Mammary epithelial cell (primary cell): ENCODE results near the gene COMMD6.

Experiments used
- EZH2 ChIP-seq: IDR thresholded peaks from 2 replicates; pipeline ENCODE4 v1.6.1; 2012; ENCODE audit warnings: low read length, inconsistent platforms, borderline replicate concordance
- TF ChIP-seq, protein P1 (sequence below), 2 donors: IDR thresholded peaks in 1 of 2; conservative IDR thresholded peaks in 1 of 2; 2 replicates each; pipeline ENCODE4 v1.5.1; 2011 to 2012; ENCODE audit warnings: inconsistent platforms in 2 of 2, low read length in 2 of 2, mild to moderate bottlenecking in 2 of 2, control low read depth in 1 of 2, low read depth in 1 of 2; ENCODE audit not compliant: insufficient read depth in 1 of 2; ENCODE audit errors: extremely low read depth in 1 of 2

DNA sequence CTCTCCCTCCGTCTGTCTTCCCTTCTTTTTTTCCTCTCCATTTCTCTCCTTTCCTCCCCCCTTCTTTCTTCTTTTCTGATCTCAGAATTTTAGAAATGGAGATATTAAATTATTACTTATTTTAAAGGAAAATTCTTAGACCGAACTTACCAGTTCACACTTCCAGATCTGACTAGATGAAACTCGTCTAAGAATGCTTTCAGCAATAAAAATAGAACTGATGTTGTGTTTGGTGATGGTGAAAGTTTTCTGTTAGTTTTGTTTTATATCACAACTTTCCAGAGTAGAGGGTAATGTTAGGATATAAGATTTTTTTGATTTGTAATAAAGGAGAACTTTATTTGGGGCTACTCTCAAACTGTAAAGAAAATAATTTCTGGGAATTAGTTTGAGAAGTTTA lies 41.9 kb upstream of the COMMD6 start:
- TF ChIP-seq, protein P1, sequence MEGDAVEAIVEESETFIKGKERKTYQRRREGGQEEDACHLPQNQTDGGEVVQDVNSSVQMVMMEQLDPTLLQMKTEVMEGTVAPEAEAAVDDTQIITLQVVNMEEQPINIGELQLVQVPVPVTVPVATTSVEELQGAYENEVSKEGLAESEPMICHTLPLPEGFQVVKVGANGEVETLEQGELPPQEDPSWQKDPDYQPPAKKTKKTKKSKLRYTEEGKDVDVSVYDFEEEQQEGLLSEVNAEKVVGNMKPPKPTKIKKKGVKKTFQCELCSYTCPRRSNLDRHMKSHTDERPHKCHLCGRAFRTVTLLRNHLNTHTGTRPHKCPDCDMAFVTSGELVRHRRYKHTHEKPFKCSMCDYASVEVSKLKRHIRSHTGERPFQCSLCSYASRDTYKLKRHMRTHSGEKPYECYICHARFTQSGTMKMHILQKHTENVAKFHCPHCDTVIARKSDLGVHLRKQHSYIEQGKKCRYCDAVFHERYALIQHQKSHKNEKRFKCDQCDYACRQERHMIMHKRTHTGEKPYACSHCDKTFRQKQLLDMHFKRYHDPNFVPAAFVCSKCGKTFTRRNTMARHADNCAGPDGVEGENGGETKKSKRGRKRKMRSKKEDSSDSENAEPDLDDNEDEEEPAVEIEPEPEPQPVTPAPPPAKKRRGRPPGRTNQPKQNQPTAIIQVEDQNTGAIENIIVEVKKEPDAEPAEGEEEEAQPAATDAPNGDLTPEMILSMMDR (conservative IDR thresholded peaks at IDR 0.05 in 1 of 2, IDR thresholded peaks at IDR 0.05 in 1 of 2; ENCODE audit: extremely low read depth in 1 of 2, insufficient read depth in 1 of 2, low read depth in 1 of 2, low read length in 2 of 2): no peak
- TF ChIP-seq EZH2: no peak
